Measurements from ENCODE around the gene MYO9A. TPM values are rescaled to one million over a fixed set of nuclear protein-coding genes. Genes with fewer than 3 reads are reported as not detected.

Gene MYO9A
- total RNA-seq, 1 experiment from 2014 or later = 6.7 TPM

DNA sequence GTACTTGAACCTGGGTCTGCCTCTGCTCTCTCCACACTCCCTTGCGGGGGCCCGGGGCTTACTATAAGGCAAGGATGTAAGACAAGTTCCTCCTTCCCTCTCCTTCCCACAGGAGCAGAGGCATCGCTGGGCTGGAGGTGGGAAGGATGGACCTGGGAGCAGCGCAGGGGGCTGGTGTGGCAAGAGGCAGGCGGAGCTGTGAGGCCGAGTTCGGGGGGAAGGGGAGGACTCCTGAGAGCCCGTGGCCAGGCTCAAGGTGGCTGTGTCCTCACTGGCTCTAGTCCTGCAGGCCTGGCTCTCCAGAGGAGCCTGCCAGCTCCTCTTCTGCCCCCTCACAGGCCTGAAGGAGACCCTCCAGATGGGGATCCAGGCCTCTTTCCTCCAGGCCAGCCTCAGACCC is 308.6 kb downstream of the MYO9A start:
- DNase-seq (ENCODE audit: low read depth) = no peak

DNA sequence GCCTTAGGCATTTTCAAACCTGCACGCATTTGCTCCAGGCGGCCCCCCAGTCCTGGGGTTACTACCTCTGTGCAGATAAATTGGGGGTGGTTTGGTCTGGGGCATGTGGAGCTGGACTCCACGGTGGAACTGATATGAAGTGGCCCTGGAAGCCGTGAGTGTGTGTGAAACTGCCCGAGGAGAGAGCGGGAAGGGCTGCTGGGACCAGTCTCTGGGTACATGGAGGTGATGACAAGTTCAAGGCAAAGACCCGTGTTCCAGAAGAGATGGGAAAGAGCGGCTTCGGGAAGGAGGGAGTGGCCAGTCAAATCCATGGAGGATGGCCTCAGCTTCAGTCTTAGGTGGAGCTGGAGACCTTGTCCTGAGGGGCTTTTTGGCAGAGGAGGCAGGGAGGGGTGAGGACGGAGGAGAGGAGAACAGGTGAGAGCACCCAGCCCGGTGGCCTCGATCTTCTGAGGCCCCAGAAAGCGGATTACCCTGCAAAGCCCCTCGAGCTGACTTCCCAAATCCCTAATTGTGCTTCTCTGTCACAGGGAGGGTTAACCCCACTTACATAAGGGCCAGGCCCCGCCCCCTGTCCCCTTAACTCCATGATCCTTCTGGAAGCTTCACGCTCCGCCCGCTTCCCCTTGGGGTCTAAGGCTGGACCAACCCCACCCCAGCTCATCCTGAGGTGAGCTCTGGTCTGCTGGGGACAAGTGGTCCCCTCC is 309.5 kb downstream of the MYO9A start:
- DNase-seq (ENCODE audit: low read depth) = no peak

DNA sequence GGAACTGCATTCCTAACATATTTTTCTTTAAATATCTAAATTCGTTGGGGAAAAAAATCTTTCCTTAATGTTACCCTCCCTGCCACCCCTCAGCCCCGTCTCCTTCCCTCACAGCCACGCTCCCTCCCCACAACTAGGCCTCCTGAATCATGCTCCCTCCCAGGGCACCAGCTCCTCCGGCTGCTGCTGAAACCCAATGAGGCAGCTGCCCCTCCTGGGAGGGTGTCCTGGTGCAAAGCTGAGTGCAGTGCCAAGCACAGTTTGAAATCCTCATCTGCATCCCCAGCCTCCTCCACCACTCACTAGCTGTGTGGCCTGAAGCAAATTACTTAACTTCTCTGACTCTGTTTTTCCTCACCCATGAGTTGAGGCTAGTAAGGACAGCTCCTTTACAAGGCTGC is 310.3 kb downstream of the MYO9A start:
- no peak for DNase-seq (ENCODE audit: low read depth)

DNA sequence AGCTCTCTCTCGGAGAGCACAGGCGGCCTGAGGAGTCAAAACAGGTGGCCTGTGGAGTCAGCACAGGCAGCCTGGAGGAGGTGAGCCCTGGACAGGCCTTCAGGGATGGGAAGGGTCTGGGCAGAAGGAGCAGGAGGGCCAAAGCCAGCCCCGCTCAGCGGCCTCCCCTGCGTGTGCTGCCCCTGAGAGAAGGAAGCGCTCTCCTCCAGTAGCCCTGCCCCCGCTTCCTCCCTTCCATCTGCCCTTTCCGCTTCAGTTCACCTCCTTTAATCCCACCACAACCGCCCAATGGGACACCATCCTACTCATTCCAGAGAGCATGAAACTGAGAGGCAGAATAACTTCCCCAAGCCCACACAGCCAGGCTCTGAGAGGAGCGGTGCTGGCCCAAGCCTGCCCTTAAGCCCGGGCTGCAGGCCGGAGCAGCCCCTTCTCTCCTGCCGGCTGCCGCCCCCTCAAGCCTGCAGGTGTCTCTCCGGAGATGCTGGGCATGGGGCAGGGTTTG is 310.8 kb downstream of the MYO9A start:
- DNase-seq (ENCODE audit: low read depth) = no peak

DNA sequence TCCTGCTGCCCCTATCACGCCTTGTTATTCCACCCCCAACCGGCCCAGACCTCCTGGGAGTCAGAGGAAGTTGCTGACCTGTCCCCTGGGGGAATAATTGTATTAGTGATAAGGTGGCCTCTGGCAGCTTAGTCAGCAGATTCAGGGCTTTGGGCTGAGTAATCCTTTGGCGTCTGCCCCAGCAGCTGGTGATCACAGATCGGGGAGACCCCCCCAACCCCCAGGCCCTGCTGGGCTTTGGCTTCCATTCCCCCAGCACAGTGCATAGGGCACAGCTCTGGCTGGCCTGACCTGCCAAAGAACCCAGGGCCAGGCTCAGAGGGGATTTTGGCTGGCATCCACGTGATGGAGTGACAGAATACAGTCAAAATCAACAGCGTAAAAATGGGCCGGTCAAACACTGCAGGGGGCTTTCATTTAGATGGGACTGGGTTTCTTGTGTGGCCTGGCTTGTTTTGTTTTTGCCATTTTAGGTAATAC is 311.5 kb downstream of the MYO9A start:
- peak; percentile 66 for DNase-seq (ENCODE audit: low read depth)

DNA sequence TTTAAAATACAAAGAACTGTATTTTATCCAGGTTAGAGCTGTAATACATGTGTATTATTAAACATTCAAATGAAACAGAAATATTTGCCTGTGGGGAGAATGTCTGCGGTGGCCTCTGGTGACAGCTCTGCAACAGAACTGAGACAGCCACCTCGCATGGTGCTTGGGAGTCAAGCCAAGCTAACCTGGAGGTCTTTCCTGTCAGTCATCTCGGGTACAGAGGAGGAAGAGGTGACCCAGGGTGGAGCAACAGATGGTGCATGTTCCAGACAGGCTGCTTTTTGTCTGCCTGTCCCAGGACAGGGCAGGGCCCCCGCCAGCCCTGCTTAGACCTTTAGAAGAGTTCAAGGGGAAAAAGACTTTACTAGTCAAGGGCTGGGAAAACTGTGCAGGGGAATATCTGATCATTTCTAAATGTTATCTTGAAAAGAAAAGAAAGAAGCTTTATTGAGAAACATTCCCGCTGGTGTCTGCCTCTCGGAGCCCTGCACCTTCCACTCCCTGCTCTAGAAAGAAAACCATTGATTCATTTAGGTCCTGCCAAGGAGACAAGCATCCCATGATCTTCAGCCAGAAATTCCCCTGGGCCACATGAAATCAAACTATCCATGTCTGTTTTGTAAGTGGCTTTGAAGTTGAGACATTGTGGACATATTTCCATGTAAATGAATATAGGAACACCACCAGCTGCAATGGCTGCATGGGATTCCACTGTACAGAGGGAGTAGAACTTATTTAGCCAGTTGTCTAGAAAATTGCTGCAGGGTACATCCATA is 313.1 kb downstream of the MYO9A start:
- no peak for DNase-seq (ENCODE audit: low read depth)

DNA sequence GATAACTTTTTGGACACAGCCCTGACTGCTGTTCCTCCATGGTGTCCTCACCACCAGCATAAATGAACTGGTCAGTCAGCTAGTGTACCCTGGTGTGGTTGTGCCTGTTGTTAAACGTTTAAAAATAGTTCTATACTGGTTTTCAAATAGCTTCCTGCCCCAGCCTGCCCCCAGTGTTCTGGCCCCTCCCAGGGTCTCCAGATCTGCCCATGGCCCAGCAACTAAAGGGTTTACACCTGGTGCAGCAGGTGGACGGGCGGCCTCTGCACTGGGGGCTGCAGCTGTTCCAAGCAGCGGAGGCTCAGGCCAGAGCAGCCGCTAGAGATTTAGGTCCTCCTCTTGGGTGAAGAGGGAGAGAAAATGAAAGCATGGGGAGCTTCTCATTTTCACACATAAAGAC is 313.7 kb downstream of the MYO9A start:
- no peak for DNase-seq (ENCODE audit: low read depth)

DNA sequence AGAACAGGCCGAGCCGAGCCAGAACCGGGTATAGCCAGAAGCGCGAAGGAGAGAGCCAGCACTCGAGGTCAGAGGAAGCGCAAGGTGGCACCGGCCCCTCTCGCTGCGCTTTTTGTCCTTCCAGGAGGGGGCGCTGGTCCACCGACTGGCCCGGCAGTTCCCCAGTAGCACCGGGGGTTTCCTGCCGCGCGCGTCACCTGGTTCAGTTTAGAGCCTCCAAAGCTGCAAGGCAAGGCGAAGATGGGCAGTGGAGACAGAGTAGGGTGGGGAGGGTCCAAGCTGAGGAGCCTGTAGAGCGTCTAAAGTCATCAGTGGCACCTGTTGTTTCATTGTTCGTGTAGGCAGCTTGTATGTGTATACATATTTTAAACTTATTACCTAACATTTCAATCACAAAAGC is 315.2 kb downstream of the MYO9A start:
- no peak for DNase-seq (ENCODE audit: low read depth)

DNA sequence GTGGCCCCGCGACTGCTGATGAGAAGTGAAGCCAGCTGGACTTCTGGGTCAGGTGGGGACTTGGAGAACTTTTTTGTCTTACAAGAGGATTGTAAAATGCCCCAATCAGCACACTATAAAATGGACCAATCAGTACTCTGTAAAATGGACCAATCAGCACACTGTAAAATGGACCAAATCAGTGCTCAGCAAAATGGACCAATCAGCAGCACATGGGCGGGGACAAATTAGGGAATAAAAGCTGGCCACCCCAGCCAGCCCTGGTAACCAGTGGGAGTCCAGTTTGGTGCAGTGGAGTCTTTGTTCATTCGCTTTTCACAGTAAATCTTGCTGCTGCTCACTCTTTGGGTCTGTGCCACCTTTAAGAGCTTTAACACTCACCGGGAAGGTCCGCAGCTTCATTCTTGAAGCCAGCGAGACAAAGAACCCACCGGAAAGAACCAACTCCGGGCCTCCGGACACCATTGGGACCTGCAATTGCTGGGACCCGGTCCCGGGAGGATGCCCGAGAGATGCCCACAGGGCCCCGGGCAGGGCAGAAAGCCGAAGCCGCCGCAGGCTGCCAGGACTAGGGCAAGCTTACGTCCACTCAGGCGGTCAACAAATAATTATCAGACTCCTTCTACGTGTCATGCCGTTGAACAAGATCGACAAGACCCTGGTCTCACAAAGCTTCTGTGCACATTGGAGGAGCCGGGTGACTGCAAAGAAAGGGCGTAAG is 315.9 kb downstream of the MYO9A start:
- DNase-seq (ENCODE audit: low read depth) = no peak

DNA sequence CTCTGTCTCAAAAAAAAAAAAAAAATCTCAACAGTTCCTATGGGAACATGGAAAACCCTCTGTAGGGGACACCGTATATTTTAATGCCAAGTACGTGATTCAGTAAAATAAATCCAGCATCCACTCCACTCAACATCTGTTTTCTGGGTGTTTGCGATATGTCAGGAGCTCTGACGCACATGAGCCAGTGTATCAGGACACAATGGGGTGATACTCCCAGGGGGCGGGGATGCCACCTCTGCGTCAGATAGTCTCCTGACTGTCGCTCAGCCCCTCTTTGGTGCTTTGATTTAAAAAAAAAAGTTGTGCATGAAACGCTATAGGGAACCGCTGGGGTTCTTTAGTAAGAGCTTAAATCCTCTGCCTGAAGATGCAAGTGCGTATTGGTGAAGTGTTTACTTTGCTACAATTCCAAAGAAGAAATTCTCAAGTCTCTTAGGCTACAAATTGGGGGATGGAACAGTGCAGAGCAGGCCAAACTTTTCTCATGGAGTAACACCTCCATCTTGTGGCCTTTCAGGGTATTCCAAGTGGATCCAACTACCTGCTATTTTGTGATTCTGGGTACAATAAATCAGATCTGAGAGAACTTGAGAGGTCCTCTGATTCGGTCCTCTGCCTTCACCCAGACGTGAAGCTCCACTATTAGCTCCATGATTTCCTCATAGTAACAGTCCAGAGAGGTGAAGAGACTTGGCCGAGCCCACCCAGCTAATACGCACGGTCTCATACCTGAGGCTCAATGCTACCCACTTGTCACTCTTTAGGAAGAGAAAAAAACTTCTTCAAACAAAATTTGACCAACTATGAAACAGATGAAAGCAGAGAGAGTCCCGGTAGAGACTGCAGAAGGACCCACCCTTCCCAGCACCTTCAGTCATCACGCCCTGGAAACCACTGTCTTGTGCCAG is 316.9 kb downstream of the MYO9A start:
- DNase-seq (ENCODE audit: low read depth) = peak; percentile 63

DNA sequence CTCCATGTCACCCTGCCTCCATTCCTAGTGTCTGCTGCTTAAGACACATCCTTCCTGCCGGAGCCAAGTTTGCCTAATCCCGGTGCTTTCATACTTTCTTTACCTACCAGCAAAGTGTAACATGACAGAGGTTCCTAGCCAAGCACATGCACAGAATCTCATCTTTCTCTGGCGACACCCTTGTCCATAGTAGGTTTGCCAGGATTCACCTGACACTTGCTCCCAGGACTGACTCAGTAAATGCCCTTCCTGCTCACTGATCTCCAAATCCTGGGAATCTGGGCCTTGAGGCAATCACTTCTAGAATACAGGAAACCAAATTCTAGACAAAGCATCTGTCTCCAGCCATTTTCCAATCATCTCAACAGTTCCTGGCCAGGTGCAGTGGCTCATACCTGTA is 317.8 kb downstream of the MYO9A start:
- no peak for DNase-seq (ENCODE audit: low read depth)

DNA sequence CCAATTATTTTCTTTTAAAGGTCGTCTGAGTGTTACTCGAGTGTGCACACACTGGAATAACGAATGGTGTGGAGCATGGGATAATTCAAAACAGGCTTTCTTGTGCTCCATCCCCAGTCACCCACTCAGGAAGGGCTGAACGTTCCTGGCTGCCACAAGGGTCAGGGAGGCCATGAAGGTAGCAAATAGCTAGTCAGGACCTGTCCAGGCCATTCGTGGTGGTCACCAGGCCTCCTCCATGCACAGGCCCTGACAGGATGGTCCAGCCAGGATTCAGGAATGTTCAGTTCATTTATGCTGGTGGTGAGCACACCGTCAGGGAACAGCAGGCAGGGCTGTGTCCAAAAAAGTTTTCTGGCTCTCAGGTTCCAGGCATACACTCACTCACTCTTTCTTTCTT is 319.3 kb downstream of the MYO9A start:
- DNase-seq (ENCODE audit: low read depth) = no peak

DNA sequence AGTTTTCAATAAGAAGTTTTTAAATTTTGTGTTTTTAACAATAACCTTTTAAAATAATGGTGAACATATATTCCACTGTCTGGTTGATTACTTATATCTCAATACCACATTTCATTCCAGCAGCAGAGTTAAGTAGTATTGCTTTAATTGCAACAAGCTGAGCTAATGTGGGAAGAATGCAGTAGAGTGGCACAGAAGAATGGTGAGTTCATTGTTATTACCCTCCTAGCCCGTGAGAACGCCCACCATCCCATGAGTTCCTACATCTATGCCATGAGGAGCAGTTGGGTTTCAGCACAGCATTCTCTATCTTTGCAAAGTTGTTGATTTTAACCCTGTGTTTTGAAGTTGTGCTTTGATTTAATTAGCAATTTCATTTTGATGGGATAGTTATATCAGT is 325.4 kb downstream of the MYO9A start:
- DNase-seq (ENCODE audit: low read depth) = peak; percentile 90

DNA sequence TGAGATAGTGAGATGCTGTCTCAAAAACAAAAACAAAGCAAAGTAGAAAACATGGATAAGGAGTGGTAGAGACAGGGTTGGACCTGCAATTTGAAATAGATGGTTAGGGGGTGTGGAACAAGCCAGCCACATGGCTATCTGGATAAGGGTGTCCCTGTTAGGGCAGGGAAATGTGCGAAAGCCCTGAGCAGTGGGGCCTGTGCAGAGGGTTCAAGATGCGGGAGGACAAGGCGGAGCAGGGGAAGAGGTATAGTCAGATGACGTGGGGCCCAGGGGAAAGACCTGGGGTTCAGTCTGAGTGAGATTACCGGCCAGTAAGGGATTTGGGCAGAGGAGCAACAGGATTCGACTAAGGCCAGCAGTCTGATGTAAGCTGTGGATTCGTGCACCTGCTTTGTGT is 326.0 kb downstream of the MYO9A start:
- DNase-seq (ENCODE audit: low read depth) = no peak

DNA sequence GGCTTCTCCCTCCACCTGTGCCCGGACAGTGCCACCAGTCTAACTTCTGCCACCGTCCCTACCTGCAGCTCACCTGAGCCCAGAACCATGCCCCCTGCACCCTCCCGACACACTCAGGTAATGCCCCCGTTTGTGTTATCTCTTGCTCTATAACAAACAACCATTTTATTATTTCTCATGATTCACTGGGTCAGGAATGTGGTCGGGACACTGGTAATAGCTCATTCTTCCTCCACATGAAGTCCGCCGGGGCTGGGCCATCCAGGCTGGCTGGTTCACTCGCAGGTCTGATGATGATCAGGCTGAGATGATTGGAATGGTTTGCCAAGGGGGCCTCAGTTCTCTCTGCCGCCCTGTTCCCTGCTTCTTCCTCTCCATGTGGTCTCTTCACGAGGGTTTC is 327.9 kb downstream of the MYO9A start:
- peak; percentile 72 for DNase-seq (ENCODE audit: low read depth)

DNA sequence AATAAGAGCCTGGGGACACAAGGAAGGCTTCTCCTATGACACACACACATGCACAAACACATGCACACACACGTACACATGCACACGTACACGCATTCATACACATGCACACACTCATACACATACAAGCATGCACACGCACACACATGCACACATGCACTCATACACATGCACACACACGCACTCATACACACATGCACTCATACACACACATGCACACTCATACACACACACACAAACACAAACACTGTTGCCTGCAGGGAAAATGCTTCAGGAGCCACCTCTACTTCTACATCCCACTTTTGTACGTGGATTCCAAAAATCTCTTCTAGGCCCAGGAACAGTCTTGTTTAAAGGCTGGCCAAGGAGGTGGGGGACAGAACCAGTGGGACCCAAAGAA is 328.3 kb downstream of the MYO9A start:
- DNase-seq (ENCODE audit: low read depth) = no peak

DNA sequence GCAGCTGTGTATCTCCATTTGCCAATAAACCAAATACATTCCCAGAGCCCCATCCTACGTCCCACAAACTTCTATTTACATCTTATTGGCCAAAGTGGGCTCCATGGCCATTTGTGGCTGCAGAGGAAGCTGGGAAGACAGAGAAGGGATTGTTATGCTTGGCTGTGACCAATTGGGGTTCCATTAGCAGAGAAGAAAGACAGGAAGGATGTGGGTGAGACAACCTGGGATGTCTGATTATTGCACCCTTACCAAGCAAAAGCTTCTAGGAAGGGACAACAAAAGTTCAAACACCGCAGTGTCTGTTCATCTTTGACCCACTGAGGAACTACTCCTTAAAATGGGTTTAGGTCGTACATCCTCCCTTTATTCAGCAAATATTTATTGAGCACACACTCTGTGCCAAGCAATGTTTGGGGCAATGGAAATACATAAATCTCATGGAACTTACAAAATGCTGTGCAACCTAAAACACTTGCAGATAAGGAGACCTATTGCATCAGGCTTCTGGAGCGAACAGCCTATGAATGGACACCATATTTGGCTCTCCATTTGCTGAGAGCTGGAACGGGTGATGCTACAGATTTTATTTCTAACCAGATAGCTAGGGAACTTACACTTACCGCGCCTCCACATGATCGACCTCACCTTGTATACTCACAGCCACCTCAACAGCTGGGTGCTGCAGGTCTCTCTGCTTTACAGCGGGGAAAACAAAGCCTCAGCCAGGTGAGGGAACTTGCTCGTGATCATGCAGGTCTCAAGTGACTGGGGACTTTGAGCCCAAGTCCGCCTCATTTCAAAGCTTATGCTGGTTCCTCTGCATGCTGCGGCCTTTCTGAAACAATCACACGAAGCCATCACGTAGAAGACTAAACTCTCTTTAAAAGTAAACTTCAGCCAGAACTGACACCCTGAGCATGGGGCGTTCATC is 329.0 kb downstream of the MYO9A start:
- DNase-seq (ENCODE audit: low read depth) = no peak

DNA sequence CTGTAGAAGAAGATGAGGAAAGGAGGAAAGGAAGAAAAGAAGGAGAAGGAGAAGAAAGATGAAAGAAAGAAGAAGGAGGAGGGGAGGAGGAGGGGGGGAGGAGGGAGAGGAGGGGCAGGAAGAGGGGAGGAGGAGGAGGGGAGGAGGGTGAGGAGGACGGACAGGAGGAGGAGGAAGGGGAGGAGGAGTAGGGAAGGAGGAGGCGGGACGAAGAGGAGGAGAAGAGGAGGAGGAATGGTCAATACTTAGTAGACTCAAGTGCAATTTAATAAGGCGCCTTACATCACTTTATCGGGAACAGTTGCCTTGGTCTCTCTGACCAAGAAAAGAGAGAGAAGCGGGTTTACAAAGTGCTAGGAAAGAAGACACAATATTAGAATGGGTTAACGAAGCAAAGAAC is 331.3 kb downstream of the MYO9A start:
- DNase-seq (ENCODE audit: low read depth) = no peak

DNA sequence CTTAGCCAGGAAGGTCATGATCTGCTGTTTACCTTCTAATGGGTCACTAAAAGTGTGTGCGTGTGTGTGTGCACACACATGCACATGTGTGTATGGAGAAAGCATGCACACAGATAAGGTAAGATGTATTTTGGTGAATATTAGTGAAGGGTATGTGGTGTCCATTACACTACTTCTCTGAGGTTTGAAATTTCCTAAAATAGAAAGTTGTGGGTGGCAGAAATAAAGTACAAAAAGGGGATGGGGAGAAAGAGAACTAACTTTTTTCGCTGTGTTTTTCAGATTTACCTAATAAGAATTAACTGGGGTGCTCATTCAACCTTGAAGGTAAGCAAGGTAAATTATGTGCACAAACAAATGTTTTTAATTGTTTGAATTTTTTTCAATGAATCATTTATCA is 332.0 kb downstream of the MYO9A start:
- DNase-seq (ENCODE audit: low read depth) = no peak

DNA sequence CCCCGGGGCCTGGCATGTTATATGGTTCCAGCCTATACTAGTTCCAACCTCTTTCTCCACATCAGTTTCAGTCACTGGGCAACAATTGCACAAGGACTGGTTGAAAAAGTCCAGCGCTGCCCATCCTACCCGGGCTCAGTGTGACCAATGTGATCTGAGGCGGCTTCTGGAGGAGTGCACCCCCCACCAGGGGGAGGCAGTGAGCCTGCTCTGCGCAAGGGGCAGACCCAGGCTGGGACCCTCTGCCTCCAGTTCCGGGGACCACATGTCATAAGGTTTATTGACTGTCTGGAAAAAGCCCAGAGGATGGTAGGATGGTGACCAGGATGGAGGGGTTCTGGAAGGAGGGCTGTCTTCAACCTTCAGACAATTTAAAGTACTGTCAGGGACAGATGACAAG is 333.2 kb downstream of the MYO9A start:
- no peak for DNase-seq (ENCODE audit: low read depth)
